ENCODE measurements around the gene BBX.

DNA sequence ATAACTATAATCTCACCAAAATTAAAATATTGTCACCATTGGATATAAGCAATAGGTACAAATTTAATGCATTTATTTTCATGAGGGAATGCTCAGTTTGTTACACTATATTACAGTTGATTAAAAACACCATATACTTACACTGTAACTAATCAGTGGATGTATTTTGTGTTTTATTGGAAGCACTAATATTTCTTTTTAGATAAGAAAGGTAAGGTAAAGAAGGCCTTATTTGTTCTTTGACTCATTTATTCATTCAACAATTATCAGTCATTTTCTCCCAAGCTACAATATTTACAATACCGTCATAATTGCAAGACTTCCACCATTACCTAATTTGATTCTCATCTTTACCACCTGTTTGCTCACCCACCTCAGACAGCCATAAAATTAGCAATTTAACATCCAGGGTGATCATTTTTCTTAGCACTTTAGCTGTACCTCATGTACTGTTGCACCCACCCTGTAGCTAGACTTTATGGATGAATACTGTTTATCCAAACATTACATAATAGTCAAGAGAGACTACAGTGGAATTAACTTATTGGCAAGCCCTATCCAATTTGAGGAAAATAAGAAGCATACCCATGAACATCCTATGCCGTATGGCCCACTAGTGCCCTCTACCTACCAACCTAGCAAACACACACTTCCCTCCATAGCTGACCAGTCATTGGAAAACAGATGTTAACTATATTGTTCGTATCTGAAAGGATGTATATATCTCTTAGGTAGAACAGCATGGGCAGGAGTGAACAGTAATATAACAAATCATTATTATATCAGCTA, 229.6 kb downstream of the BBX start:
- no peak for TF ChIP-seq POLR2A (IDR thresholded peaks at IDR 0.05)
- TF ChIP-seq, protein P1, sequence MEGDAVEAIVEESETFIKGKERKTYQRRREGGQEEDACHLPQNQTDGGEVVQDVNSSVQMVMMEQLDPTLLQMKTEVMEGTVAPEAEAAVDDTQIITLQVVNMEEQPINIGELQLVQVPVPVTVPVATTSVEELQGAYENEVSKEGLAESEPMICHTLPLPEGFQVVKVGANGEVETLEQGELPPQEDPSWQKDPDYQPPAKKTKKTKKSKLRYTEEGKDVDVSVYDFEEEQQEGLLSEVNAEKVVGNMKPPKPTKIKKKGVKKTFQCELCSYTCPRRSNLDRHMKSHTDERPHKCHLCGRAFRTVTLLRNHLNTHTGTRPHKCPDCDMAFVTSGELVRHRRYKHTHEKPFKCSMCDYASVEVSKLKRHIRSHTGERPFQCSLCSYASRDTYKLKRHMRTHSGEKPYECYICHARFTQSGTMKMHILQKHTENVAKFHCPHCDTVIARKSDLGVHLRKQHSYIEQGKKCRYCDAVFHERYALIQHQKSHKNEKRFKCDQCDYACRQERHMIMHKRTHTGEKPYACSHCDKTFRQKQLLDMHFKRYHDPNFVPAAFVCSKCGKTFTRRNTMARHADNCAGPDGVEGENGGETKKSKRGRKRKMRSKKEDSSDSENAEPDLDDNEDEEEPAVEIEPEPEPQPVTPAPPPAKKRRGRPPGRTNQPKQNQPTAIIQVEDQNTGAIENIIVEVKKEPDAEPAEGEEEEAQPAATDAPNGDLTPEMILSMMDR (IDR thresholded peaks at IDR 0.05): no peak

Data from vagina (tissue), 2 donors.